GM18873 (cell line): ENCODE measurements around the gene OSTF1.

ENCODE experiments used
- ATAC-seq: cut with Tn5 transposase; IDR thresholded peaks from one replicate; pipeline ENCODE4 v1.9.1; 2021; ENCODE audit warnings: mild to moderate bottlenecking, moderate library complexity, moderate number of reproducible peaks; ENCODE audit not compliant: unreplicated experiment, low FRiP score

The OSTF1 gene

GRCh38 chr9:75117564-75117963 lies 29.2 kb downstream of the OSTF1 start:
- ATAC-seq, result no peak

GRCh38 chr9:75120686-75121085 lies 32.4 kb downstream of the OSTF1 start:
- ATAC-seq, result no peak

GRCh38 chr9:75121914-75122558 lies 33.7 kb downstream of the OSTF1 start:
- ATAC-seq, result no peak

GRCh38 chr9:75123696-75124095 lies 35.4 kb downstream of the OSTF1 start:
- ATAC-seq, result no peak

- ATAC-seq, result no peak
Measured at GRCh38 chr9:75128535-75128934, 40.2 kb downstream of the OSTF1 start.

GRCh38 chr9:75130172-75130571 lies 41.9 kb downstream of the OSTF1 start:
- no peak for ATAC-seq

- no peak for ATAC-seq
Measured at GRCh38 chr9:75130621-75131230, 42.4 kb downstream of the OSTF1 start.

GRCh38 chr9:75131700-75132099 lies 43.4 kb downstream of the OSTF1 start:
- no peak for ATAC-seq

GRCh38 chr9:75132244-75132643 lies 43.9 kb downstream of the OSTF1 start:
- no peak for ATAC-seq

- ATAC-seq, result no peak
Measured at GRCh38 chr9:75133396-75133795, 45.1 kb downstream of the OSTF1 start.

- ATAC-seq, result no peak
Measured at GRCh38 chr9:75134495-75134894, 46.2 kb downstream of the OSTF1 start.

GRCh38 chr9:75138260-75139040 lies 50.1 kb downstream of the OSTF1 start:
- ATAC-seq, result no peak

- ATAC-seq, result no peak
Measured at GRCh38 chr9:75139201-75139600, 50.9 kb downstream of the OSTF1 start.

GRCh38 chr9:75140261-75140660 lies 51.9 kb downstream of the OSTF1 start:
- ATAC-seq, result no peak

GRCh38 chr9:75142202-75142601 lies 53.9 kb downstream of the OSTF1 start:
- no peak for ATAC-seq

GRCh38 chr9:75146229-75146628 lies 57.9 kb downstream of the OSTF1 start:
- ATAC-seq, result no peak

- ATAC-seq, result no peak
Measured at GRCh38 chr9:75147638-75148037, 59.3 kb downstream of the OSTF1 start.

GRCh38 chr9:75148561-75148960 lies 60.2 kb downstream of the OSTF1 start:
- ATAC-seq, result no peak

- no peak for ATAC-seq
Measured at GRCh38 chr9:75149841-75150241, 61.5 kb downstream of the OSTF1 start.

GRCh38 chr9:75150512-75150911 lies 62.2 kb downstream of the OSTF1 start:
- ATAC-seq, result no peak

- no peak for ATAC-seq
Measured at GRCh38 chr9:75152416-75152815, 64.1 kb downstream of the OSTF1 start.

GRCh38 chr9:75156858-75157257 lies 68.5 kb downstream of the OSTF1 start:
- ATAC-seq, result no peak
